Prostate gland (tissue), 2 donors: ENCODE data around the gene SRP19. TPM values are rescaled to one million over a fixed set of nuclear protein-coding genes. Genes with fewer than 3 reads are reported as not detected.

ENCODE experiments used
- DNase-seq: peaks from one replicate; pipeline ENCODE4 v3.0.0-alpha.2; 2019; ENCODE audit warnings: low spot score
- H3K27ac ChIP-seq, 2 donors: fragments of 200-600 bp; sonication (generic); 2 replicates each; pipeline ENCODE4 v1.5.1; 2017 to 2019
- H3K27me3 ChIP-seq: fragments of 200-600 bp; sonication (generic); replicated peaks from 2 replicates; pipeline ENCODE4 v1.5.1; 2019; ENCODE audit not compliant: insufficient read depth
- H3K36me3 ChIP-seq, 2 donors: fragments of 200-600 bp; sonication (generic); 1 replicate in 1 of 2; 2 replicates in 1 of 2; pipeline versions ENCODE4 v1.5.1 to v1.8.1; 2017 to 2019
- H3K4me1 ChIP-seq: fragments of 200-600 bp; sonication (generic); replicated peaks from 2 replicates; pipeline ENCODE4 v1.5.1; 2019
- H3K4me3 ChIP-seq, 2 donors: fragments of 200-600 bp; sonication (generic); 2 replicates each; pipeline ENCODE4 v1.5.1; 2017 to 2019
- H3K9me3 ChIP-seq: fragments of 200-600 bp; sonication (generic); 2 replicates; pipeline ENCODE4 v1.5.1; 2017
- POLR2A ChIP-seq: fragments of 450-650 bp; IDR thresholded peaks from one replicate; pipeline ENCODE4 v1.6.1; 2016; ENCODE audit warnings: antibody characterized with exemption, mild to moderate bottlenecking
- POLR2AphosphoS5 ChIP-seq: sonication (generic); formaldehyde crosslinking; IDR thresholded peaks from one replicate; pipeline ENCODE4 v1.6.1; 2017; ENCODE audit warnings: antibody characterized with exemption
- WGBS: methylation state at CpG from one replicate; pipeline ENCODE4 v1.1.5; 2018; 5-methylcytosine and 5-hydroxymethylcytosine counted together
- intact Hi-C: fragments of 100-400 bp; cut with DNase I; formaldehyde crosslinking; loops from one replicate; pipeline ENCODE4 v1.14.2; 2022
- total RNA-seq, 2 donors: library from RNA; depleted of rRNA; stranded (reverse); fragments of >200 nt; gene quantifications; one replicate each; pipeline ENCODE4 v1.1.0, GENCODE V29; 2016
- TF ChIP-seq, protein P1 (sequence below), 4 experiments: fragments of 200-600 bp in 2 of 4; fragments of 450-650 bp in 2 of 4; sonication (generic) in 2 of 4; IDR thresholded peaks; 1 replicate in 3 of 4; 2 replicates in 1 of 4; pipeline ENCODE4 v1.5.1; 2016 to 2019; ENCODE audit warnings: antibody characterized with exemption in 4 of 4, mild to moderate bottlenecking in 2 of 4, moderate library complexity in 2 of 4

The SRP19 gene
- total RNA-seq, 2 donors from 2014 or later = 25.3 to 95.0 TPM

DNA sequence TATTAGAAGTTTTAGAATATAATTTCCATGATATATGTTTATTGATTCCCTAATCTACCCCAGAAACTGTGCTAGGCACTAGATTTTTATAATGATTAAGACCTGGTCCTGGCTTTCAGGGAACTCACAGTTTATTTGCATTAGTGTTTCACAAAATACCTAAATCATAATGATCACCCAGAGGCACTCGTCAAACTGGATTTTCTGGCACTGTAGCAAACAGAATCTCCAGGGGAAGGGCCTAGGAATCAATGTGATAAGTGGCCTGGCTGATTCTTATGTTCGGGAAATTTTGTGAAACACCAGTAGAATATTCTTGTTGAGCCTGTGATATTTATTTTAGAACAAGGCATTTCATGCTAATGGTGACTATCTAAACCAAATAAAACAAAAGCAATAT is 37.4 kb upstream of the SRP19 start:
- intact Hi-C loops = no loop called here
- Histone ChIP-seq H3K9me3 (no peaks in the 10 kb centered on the region), H3K36me3 (no peaks in the 10 kb centered on the region), H3K4me3 (no peak overlapping the region), H3K27me3 (no peaks in the 10 kb centered on the region), H3K4me1 (peaks cover 4% of the 10 kb centered on the region), H3K27ac (peak overlapping the region in 1 of 2 donors; percentile 45)
- peak; percentile 23 for DNase-seq
- WGBS = 62% methylated on average over 2 of the region's 2 CpGs
- TF ChIP-seq, protein P1, sequence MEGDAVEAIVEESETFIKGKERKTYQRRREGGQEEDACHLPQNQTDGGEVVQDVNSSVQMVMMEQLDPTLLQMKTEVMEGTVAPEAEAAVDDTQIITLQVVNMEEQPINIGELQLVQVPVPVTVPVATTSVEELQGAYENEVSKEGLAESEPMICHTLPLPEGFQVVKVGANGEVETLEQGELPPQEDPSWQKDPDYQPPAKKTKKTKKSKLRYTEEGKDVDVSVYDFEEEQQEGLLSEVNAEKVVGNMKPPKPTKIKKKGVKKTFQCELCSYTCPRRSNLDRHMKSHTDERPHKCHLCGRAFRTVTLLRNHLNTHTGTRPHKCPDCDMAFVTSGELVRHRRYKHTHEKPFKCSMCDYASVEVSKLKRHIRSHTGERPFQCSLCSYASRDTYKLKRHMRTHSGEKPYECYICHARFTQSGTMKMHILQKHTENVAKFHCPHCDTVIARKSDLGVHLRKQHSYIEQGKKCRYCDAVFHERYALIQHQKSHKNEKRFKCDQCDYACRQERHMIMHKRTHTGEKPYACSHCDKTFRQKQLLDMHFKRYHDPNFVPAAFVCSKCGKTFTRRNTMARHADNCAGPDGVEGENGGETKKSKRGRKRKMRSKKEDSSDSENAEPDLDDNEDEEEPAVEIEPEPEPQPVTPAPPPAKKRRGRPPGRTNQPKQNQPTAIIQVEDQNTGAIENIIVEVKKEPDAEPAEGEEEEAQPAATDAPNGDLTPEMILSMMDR (IDR thresholded peaks at IDR 0.05) = no peak
- TF ChIP-seq POLR2AphosphoS5 = peak; percentile 44
- no peak for TF ChIP-seq POLR2A

DNA sequence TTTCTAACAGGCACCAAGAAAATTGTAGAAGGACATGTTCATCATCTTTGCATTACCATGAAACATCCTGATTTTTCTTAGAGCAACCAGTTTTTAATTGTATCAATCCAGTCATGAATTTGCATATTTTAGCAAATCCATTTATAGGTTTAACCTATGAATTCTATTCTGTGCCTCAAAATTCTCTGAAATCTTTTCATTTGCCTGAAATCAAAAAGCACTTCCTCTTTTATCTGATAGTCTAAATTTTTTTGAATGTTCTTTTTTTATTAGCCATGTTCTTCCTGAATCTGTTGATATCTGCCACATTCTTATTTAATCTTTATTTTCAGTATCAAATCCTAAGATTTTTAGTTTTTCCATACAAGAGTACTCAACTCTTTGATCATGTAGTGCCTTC is 36.9 kb upstream of the SRP19 start:
- Histone ChIP-seq H3K27ac (peak overlapping the region in 1 of 2 donors; percentile 45), H3K27me3 (no peaks in the 10 kb centered on the region), H3K4me3 (no peak overlapping the region), H3K36me3 (no peaks in the 10 kb centered on the region), H3K9me3 (no peaks in the 10 kb centered on the region), H3K4me1 (peaks cover 4% of the 10 kb centered on the region)
- no peak for TF ChIP-seq POLR2A
- TF ChIP-seq, protein P1 (IDR thresholded peaks at IDR 0.05) = no peak
- TF ChIP-seq POLR2AphosphoS5 = no peak
- intact Hi-C loops = no loop called here
- no peak for DNase-seq

DNA sequence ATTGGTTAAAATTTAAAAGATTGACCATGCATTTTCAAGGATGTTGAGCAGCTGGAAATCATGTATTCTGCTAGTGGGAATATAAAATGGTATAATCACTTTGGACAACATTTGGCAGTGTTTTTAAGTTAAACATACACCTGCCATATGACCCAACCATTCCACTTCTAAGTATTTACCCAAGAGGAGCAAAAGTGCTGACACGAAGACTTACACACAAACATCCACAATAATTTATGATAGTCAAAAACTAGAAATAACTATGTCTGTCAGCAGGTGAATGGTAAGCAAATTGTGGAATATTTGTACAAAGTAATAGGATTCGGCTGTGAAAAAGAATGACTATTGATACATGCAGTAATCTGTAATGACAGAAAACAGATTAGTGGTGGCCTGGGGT is 30.7 kb upstream of the SRP19 start:
- no peak for DNase-seq
- no peaks in the 10 kb centered on the region for H3K27me3 ChIP-seq
- H3K27ac ChIP-seq = no peak overlapping the region
- WGBS = 94% methylated on average over 2 of the region's 2 CpGs
- H3K36me3 ChIP-seq = no peaks in the 10 kb centered on the region
- no peaks in the 10 kb centered on the region for H3K9me3 ChIP-seq
- H3K4me1 ChIP-seq = no peaks in the 10 kb centered on the region
- intact Hi-C loops = no loop called here
- TF ChIP-seq POLR2A (no peak), POLR2AphosphoS5 (no peak)
- TF ChIP-seq, protein P1 (IDR thresholded peaks at IDR 0.05) = no peak
- no peak overlapping the region for H3K4me3 ChIP-seq

DNA sequence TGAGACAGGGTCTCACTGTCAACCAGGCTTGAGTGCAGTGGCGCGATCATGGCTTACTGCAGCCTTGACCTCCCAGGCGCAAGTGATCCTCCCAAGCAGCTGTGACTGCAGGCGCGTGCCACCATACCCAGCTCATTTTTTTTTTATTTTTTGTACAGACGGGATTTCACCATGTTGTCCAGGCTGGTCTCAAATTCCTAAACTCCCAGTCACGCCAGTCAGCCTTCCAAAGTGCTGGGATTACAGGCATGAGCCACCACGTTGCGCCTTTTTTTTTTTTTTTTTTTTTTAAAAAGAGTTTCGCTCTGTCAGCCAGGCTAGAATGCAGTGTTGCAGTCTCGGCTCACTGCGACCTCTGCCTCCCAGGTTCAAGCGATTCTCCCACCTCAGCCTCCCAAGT is 27.1 kb upstream of the SRP19 start:
- WGBS = 95% methylated on average over 13 of the region's 13 CpGs
- Histone ChIP-seq H3K4me3 (no peak overlapping the region), H3K27ac (no peak overlapping the region), H3K4me1 (no peaks in the 10 kb centered on the region), H3K27me3 (no peaks in the 10 kb centered on the region), H3K9me3 (no peaks in the 10 kb centered on the region), H3K36me3 (no peaks in the 10 kb centered on the region)
- intact Hi-C loops = no loop called here
- no peak for DNase-seq
- TF ChIP-seq POLR2A (no peak), POLR2AphosphoS5 (no peak)
- TF ChIP-seq, protein P1 (IDR thresholded peaks at IDR 0.05) = no peak

DNA sequence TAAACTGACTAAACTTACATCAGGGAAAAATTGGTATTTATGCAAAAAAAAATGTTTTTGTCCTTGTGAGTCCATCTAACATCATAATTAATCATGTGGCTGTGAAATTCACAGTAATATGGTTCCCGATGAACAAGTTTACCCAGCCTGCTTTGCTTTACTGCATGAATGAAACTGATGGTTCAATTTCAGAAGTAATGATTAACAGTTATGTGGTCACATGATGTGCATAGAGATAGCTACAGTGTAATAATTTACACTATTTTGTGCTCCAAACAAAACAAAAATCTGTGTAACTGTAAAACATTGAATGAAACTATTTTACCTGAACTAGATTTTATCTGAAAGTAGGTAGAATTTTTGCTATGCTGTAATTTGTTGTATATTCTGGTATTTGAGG is 16.6 kb upstream of the SRP19 start:
- no peak for TF ChIP-seq POLR2AphosphoS5
- TF ChIP-seq, protein P1 (IDR thresholded peaks at IDR 0.05) = no peak
- TF ChIP-seq POLR2A = no peak
- intact Hi-C loops = no loop called here
- Histone ChIP-seq H3K4me3 (no peak overlapping the region), H3K27me3 (no peaks in the 10 kb centered on the region), H3K36me3 (no peaks in the 10 kb centered on the region), H3K4me1 (no peaks in the 10 kb centered on the region), H3K27ac (no peak overlapping the region), H3K9me3 (no peaks in the 10 kb centered on the region)
- 95% methylated on average over 1 of the region's 1 CpG for WGBS
- DNase-seq = no peak
